NCI-H1048 (cell line): ENCODE results near the gene FCN2.

Experiments used
- DNase-seq: peaks from one replicate; lab custom pipeline; 2025; lab: John Stamatoyannopoulos, UW

Gene FCN2

GRCh38 chr9:134912126-134912840, 31.7 kb downstream of the FCN2 start:
- no peak for DNase-seq

GRCh38 chr9:134913041-134913712, 32.6 kb downstream of the FCN2 start:
- DNase-seq: no peak

DNA sequence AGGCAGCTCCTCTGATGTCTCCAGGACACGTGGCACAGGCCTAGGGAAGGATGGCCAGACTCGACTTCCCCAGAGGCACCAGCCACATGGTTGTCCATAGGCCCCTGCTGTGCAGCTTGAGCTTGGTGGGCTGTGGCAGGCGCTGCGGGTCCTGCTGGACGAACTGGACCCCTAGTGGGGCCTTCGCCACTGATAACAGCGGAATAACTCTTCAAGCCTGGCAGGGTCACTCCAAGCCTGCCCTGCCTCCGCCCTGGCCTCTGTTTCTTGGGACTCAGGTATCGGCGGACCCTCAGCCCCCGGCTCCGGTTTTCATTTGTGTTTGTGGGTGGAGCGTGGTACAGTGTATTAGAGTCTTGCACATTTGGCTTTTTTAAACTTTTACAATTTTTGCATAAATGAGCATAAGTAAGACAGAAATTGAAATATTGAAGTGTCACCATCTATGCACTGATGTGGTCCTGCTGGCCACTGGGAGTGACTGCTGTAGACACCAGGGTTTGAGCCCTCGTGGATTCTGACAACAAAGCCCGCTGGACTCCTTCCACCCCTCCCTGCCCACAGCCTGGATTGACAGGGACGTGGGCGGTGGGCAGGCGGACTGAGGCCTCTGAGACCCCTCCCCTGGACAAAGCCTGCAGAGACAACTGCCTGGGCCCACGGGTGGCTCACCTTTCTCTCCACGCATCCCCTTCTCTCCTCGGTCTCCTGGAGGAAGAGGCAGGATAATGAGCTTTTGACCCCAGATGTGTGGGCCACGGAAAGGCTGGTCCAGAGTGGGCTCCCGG, 33.3 kb downstream of the FCN2 start:
- DNase-seq: no peak

DNA sequence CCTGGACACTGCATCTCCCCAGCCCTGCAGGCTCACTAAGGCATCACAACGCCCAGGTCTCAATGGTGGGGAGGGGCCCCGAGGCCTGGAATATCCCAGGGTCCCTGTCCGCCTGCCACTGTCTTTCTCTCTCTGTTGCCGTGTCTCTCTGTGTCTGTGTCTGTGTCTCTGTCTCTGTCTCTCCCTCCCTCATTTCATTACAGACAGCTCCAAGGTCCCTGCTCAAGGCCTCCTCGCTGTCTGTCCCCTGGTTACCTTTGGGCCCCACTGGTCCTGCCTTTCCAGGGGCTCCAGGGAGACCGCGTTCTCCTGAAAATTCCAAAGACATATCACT, 33.9 kb downstream of the FCN2 start:
- DNase-seq: no peak

- DNase-seq: no peak
Measured at GRCh38 chr9:134915046-134915985, 34.7 kb downstream of the FCN2 start.

- no peak for DNase-seq
Measured at GRCh38 chr9:134916161-134916665, 35.6 kb downstream of the FCN2 start.

GRCh38 chr9:134917431-134918373, 37.1 kb downstream of the FCN2 start, which contains the start of gene FCN1:
TSS of gene FCN1 (minus strand) at chr9:134917912. CDS start at chr9:134917871, 41 bp downstream.
- no peak for DNase-seq

DNA sequence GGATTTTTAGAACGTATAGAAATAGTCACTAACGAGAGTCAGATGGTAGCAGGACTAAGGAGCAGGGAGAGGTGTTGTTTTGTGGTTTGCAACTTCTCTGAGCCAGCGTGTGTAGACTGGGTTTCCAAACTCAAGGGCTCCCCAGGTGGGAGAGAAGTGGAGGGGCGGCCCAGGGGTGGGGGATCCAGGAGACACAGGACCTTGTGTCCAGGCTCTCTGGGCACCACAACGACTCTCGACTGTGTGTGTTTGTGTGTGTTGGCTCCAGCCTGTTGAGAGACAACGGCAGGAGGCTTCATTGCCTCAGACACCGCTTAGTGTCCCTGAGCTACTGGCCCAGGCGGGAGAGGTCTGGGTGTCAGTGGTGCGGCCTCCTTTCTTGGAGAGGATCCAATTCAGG, 38.0 kb downstream of the FCN2 start:
- DNase-seq: no peak

DNA sequence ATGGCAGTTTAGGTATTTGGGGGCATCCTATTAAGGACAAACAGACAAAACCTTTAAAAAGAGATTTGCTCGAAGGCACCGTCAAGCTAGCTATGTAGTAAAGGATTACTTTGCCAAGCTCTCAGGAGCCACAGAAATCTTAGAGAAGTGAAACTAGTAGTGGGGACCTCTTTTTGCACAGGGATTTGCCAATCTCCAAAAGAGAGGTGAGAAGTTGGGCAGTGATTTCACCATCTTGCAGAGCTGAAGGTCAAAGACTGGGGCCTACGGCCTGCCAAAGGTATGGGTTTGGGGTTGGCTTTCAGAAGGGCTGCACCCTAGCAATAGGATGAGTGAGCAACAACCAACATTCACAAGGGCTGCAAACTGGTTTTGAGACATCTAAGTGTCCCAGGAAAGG, 38.7 kb downstream of the FCN2 start:
- DNase-seq: no peak

DNA sequence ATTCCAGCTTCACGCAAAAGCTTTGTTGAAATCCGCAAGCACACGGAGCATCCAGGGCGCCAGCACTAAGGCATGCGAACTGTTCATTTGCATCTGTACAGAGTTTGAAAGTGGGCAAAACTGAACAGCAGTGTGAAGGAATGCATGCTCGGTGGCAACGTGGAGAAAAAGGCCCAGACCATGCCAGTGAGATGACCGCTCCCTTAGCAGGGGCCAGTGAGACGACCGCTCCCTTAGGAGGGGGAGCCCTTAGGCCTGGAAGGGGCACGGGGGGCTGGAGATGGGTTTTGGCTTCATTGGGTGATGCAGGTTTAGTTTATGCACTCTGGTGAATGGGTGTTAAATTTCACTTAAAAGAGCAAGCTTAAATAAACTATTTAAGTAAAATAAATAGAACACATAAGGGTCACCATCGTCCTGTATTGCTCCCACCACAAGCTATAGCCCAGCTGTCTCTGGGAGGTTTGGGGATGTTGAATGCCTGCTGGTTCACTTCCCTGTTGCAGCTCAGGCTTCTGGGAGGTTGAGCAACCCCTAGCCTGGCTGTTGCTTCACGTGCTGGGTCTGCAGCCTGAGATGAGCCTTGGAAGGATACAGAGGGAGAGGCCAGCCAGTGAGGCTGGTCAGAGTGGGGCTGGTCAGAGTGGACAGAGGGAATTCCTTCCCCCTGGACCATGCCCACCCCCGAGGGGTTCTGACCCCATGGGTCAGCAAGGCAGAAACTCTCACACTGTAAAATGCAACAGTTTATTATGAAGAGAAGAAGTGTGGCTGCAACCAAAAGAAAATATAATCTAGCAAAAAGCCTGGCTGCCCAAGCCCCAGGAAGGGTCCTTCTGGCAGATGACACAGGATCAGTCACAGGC, 41.7 kb downstream of the FCN2 start:
- no peak for DNase-seq

- no peak for DNase-seq
Measured at GRCh38 chr9:134922932-134923240, 42.3 kb downstream of the FCN2 start.

GRCh38 chr9:134923466-134923865, 42.9 kb downstream of the FCN2 start:
- DNase-seq: no peak

DNA sequence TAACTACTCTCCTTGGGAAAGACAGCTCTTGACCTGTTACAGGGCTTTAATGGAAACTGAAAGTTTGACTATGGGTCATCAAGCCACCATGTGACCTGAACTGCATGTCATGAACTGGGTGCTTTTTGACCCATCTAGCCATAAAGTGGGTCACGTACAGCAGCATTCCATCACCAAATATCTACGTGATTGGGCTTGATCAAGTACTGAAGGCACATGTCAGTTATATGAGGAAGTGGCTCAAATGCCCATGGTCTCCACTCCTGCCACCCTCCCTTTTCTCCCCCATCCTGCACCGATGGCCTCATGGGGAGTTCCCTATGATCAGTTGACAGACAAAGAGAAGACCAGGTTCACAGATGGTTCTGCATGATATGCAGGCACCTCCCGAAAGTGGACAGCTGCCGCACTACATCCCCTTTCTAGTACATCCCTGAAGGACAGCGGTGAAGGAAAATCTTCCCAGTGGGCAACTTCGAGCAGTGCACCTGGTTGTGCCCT, 44.5 kb downstream of the FCN2 start:
- no peak for DNase-seq

DNA sequence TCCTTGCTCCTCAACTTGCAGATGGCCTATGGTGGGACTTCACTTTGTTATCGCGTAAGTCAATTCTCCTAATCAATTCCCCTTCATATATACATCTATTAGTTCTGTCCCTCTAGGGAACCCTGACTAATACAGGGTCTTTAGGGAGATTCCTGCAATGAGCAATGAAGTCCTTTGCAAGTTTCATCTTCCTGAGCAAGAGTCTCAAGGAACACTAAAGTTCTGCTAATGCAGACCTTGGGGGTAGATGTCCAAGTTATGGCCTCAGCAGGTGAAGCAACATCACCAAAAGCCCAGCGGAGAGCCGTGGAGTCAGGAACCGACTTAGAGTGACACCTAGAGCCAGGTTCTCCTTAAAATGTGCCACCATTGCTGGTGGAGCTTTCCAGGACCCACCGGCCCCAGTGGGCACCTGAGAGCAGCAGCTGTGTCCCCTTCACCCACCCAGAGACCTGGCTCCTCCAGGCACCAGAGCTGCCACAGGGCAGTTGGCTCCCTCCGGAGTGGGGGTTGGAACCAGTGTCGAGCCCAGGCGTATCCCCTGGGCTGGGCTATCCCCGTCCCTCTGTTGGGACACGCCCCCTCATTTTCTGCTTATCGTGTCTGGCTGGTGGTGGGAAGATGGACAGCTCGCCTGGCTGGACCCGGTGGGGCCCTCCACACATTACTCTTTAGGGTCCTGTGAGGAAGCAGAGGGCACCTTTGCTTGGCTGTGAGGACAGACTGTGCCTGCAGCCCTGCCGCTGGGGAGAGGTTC, 48.0 kb downstream of the FCN2 start:
- DNase-seq: no peak

- DNase-seq: no peak
Measured at GRCh38 chr9:134929193-134930158, 48.9 kb downstream of the FCN2 start.

- DNase-seq: no peak
Measured at GRCh38 chr9:134930398-134930797, 49.8 kb downstream of the FCN2 start.

GRCh38 chr9:134932171-134932570, 51.6 kb downstream of the FCN2 start:
- DNase-seq: no peak

- DNase-seq: no peak
Measured at GRCh38 chr9:134932606-134933005, 52.0 kb downstream of the FCN2 start.
